Measurements from ENCODE around the gene PHYHD1.

DNA sequence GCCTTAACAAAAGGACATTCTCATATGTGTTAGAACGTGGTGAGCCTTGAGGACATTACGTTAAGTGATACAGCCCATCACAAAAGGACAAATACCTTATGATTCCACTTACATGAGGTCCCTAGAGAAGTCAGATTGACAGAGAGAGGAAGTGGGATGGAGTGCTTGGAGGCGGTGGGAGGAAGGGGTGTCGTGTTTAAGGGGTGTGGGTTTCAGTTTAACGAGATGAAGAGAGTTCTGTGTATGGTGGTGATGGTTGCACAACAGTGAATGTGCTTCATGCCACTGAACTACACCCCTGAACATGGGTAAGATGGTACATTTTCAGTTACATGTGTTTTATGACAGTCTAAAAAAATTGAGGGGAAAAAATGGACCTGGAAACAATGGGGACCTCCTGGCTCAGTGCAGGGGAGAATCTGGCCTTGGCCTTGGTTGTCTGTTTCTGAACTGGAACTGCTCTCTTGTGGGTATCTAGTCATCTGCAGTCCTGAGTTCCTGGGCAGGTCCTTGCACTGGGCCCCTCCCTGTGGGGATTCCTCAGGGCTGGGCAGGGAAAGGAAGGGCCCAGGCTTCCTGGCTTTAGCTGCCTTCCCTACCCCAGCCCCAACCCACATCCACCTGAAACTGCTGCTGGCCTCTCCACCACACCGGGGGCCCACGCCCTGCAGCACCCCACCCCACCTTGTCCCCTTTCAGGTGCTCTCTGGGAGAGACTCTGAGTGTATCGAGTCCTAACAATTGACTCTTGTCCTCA lies 21.0 kb upstream of the PHYHD1 start:
- TF ChIP-seq, protein P1, sequence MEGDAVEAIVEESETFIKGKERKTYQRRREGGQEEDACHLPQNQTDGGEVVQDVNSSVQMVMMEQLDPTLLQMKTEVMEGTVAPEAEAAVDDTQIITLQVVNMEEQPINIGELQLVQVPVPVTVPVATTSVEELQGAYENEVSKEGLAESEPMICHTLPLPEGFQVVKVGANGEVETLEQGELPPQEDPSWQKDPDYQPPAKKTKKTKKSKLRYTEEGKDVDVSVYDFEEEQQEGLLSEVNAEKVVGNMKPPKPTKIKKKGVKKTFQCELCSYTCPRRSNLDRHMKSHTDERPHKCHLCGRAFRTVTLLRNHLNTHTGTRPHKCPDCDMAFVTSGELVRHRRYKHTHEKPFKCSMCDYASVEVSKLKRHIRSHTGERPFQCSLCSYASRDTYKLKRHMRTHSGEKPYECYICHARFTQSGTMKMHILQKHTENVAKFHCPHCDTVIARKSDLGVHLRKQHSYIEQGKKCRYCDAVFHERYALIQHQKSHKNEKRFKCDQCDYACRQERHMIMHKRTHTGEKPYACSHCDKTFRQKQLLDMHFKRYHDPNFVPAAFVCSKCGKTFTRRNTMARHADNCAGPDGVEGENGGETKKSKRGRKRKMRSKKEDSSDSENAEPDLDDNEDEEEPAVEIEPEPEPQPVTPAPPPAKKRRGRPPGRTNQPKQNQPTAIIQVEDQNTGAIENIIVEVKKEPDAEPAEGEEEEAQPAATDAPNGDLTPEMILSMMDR (IDR thresholded peaks at IDR 0.05), result no peak
- peak in 1 of 4 donors; percentile 25 for TF ChIP-seq POLR2A (IDR thresholded peaks at IDR 0.05)
